ENCODE data around the gene RBM6. TPM values are rescaled to one million over a fixed set of nuclear protein-coding genes. Genes with fewer than 3 reads are reported as not detected.

Gene RBM6
- polyA plus RNA-seq, 1 experiment = 62.8 TPM

- DNase-seq (ENCODE audit: low read depth, low spot score) = no peak
- TF ChIP-seq, protein P1, sequence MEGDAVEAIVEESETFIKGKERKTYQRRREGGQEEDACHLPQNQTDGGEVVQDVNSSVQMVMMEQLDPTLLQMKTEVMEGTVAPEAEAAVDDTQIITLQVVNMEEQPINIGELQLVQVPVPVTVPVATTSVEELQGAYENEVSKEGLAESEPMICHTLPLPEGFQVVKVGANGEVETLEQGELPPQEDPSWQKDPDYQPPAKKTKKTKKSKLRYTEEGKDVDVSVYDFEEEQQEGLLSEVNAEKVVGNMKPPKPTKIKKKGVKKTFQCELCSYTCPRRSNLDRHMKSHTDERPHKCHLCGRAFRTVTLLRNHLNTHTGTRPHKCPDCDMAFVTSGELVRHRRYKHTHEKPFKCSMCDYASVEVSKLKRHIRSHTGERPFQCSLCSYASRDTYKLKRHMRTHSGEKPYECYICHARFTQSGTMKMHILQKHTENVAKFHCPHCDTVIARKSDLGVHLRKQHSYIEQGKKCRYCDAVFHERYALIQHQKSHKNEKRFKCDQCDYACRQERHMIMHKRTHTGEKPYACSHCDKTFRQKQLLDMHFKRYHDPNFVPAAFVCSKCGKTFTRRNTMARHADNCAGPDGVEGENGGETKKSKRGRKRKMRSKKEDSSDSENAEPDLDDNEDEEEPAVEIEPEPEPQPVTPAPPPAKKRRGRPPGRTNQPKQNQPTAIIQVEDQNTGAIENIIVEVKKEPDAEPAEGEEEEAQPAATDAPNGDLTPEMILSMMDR (IDR thresholded peaks at IDR 0.05; ENCODE audit: low read depth, low read length) = no peak
- Histone ChIP-seq H3K9me3 (ENCODE audit: control insufficient read depth, insufficient read depth, low read length) (no peaks in the 10 kb centered on the region), H3K27ac (ENCODE audit: low read depth, low read length) (no peak overlapping the region), H3K27me3 (ENCODE audit: control insufficient read depth, insufficient read depth, low read length) (no peaks in the 10 kb centered on the region), H3K4me3 (ENCODE audit: low read depth, low read length) (no peak overlapping the region)
- ChIA-PET CTCF (interaction anchor here (9.3 kb wide), 1 partner anchor 66 kb away, joined by 154 read pairs; the partner anchor contains the start of gene GNAT1), POLR2A (interaction anchor here (1.2 kb wide), 1 partner anchor 32 kb away, joined by 3 read pairs; no protein-coding TSS in a partner anchor)
These were observed 184.8 kb downstream of the RBM6 start for GRCh38 chr3:50124800-50125178.

GRCh38 chr3:50125541-50126286 lies 185.8 kb downstream of the RBM6 start:
- DNase-seq (ENCODE audit: low read depth, low spot score) = no peak
- TF ChIP-seq, protein P1 (IDR thresholded peaks at IDR 0.05; ENCODE audit: low read depth, low read length) = no peak
- ChIA-PET CTCF (interaction anchor here (0.6 to 9.3 kb wide), 5 partner anchors 38 to 121 kb away, joined by 3 to 154 read pairs (median 4); partner anchors contain the start of gene GNAT1), POLR2A (interaction anchor here (0.5 to 1.2 kb wide), 4 partner anchors 31 to 524 kb away, joined by 3 to 4 read pairs (median 3); no protein-coding TSS in a partner anchor)
- Histone ChIP-seq H3K4me3 (ENCODE audit: low read depth, low read length) (no peak overlapping the region), H3K27me3 (ENCODE audit: control insufficient read depth, insufficient read depth, low read length) (no peaks in the 10 kb centered on the region), H3K27ac (ENCODE audit: low read depth, low read length) (no peak overlapping the region), H3K9me3 (ENCODE audit: control insufficient read depth, insufficient read depth, low read length) (no peaks in the 10 kb centered on the region)

- POLR2A ChIA-PET = interaction anchor here (0.5 to 0.7 kb wide), 5 partner anchors 37 to 525 kb away, joined by 3 to 5 read pairs (median 3); partner anchors contain the start of gene SEMA3B
- TF ChIP-seq, protein P1 (IDR thresholded peaks at IDR 0.05; ENCODE audit: low read depth, low read length) = no peak
- H3K27ac ChIP-seq (ENCODE audit: low read depth, low read length) = peak overlapping the region; percentile 65
- H3K27me3 ChIP-seq (ENCODE audit: control insufficient read depth, insufficient read depth, low read length) = no peaks in the 10 kb centered on the region
- H3K4me3 ChIP-seq (ENCODE audit: low read depth, low read length) = no peak overlapping the region
- H3K9me3 ChIP-seq (ENCODE audit: control insufficient read depth, insufficient read depth, low read length) = no peaks in the 10 kb centered on the region
- DNase-seq (ENCODE audit: low read depth, low spot score) = no peak
- CTCF ChIA-PET = interaction anchor here (0.6 to 9.3 kb wide), 5 partner anchors 37 to 303 kb away, joined by 3 to 154 read pairs (median 4); partner anchors contain the start of gene GNAT1
These were observed 186.6 kb downstream of the RBM6 start for GRCh38 chr3:50126287-50127211.

Other genes starting within 250 kb of the RBM6 start
- 0.11 TPM in 1 of 2 replicates, not detected in the other for gene AMIGO3, start 220.5 kb upstream of the RBM6 start, polyA plus RNA-seq (2011; rRNA removed)
- 13.9 and 15.7 TPM in 2 replicates for gene GMPPB, start 216.2 kb upstream of the RBM6 start, polyA plus RNA-seq (2011; rRNA removed)
- gene IP6K1, start 153.6 kb upstream of the RBM6 start, polyA plus RNA-seq (2011; rRNA removed) = 40.4 and 53.5 TPM in 2 replicates
- gene CDHR4, start 140.3 kb upstream of the RBM6 start, polyA plus RNA-seq (2011; rRNA removed) = 0.09 TPM in 1 of 2 replicates, not detected in the other
- gene INKA1, start 136.9 kb upstream of the RBM6 start, polyA plus RNA-seq (2011; rRNA removed) = 1.9 and 2.8 TPM in 2 replicates
- gene UBA7, start 126.2 kb upstream of the RBM6 start, polyA plus RNA-seq (2011; rRNA removed) = 34.0 and 43.6 TPM in 2 replicates
- 1.7 and 2.3 TPM in 2 replicates for gene TRAIP, start 83.6 kb upstream of the RBM6 start, polyA plus RNA-seq (2011; rRNA removed)
- gene CAMKV, start 70.2 kb upstream of the RBM6 start, polyA plus RNA-seq (2011; rRNA removed) = not detected in 2 replicates
- gene MST1R, start 36.3 kb upstream of the RBM6 start, polyA plus RNA-seq (2011; rRNA removed) = 0.10 and 0.41 TPM in 2 replicates
- 7.1 and 8.1 TPM in 2 replicates for gene MON1A, start 10.3 kb upstream of the RBM6 start, polyA plus RNA-seq (2011; rRNA removed)
- gene RBM5, start 148.8 kb downstream of the RBM6 start, polyA plus RNA-seq (2011; rRNA removed) = 205 and 253 TPM in 2 replicates
- 14.7 and 17.1 TPM in 2 replicates for gene SEMA3F, start 215.2 kb downstream of the RBM6 start, polyA plus RNA-seq (2011; rRNA removed)

Data from AG04450 (cell line).